Mucosa of descending colon (tissue), 3 donors: ENCODE data around the gene SMARCC1. TPM values are rescaled to one million over a fixed set of nuclear protein-coding genes. Genes with fewer than 3 reads are reported as not detected.

ENCODE experiments used
- ATAC-seq: fragments of 200-7000 bp; cut with Tn5 transposase; one replicate; pipeline ENCODE4 v1.9.1; 2020; ENCODE audit warnings: mild to moderate bottlenecking, moderate library complexity
- DNase-seq, 3 donors: peaks; one replicate each; pipeline ENCODE4 v3.0.0-alpha.2; 2020
- H3K36me3 ChIP-seq: fragments of 200-600 bp; one replicate; pipeline ENCODE4 v1.8.0; 2021; ENCODE audit warnings: low read depth, mild to moderate bottlenecking
- H3K4me1 ChIP-seq: fragments of 200-600 bp; one replicate; pipeline ENCODE4 v1.8.0; 2021; ENCODE audit warnings: low read depth, mild to moderate bottlenecking
- H3K4me3 ChIP-seq: fragments of 200-600 bp; one replicate; pipeline ENCODE4 v1.8.0; 2021; ENCODE audit warnings: mild to moderate bottlenecking
- H3K9me3 ChIP-seq: fragments of 200-600 bp; one replicate; pipeline ENCODE4 v1.8.0; 2021; ENCODE audit warnings: mild to moderate bottlenecking
- intact Hi-C, 2 donors: fragments of 100-400 bp; cut with DNase I in 1 of 2; cut with micrococcal nuclease in 1 of 2; formaldehyde crosslinking; loops; one replicate each; pipeline versions ENCODE4 v1.11.0 to v1.11.1; 2022; cut with DNase I, micrococcal nuclease
- total RNA-seq, 3 donors: library from RNA; stranded (reverse); fragmentation: NEBNext Ultra II Directional in 2 of 3; extraction: Animal tissue kit (Norgen Biotek cat#: 25700) in 2 of 3; gene quantifications; one replicate each; pipeline versions ENCODE4 v1.2.1 to v1.2.4, GENCODE V29; 2021 to 2023
- TF ChIP-seq, protein P1 (sequence below): fragments of 200-600 bp; IDR thresholded peaks from one replicate; pipeline ENCODE4 v1.8.0; 2022; ENCODE audit warnings: antibody characterized with exemption, mild to moderate bottlenecking
- donor health status: DM: no; HTN: no; CAD: no; lungs with moderate emphysema.
- donor health status: DM: no; HTN: no; CAD: no.
- donor health status: DM: no; HTN: yes; CAD: no.

SMARCC1 gene
- total RNA-seq, 3 donors from 2014 or later: 61.5 to 117 (median 71.5) TPM

DNA sequence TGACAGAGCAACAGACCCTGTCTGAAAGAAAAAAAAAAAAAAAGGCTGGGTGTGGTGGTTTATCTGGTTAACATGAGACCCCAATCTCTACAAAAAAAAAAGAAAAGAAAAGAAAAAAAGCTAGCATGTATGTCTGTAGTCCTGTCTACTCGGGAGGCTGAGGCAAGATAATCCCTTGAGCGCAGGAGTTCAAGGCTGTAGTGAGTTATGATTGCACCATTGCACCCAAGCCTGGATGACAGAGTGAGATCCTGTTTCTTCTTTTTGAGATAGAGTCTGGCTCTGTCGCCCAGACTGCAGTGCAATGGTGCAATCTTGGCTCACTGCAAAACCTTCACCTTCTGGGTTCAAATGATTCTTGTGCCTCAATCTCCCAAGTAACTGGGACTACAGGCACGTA, 12.9 kb upstream of the SMARCC1 start:
- Histone ChIP-seq H3K4me3 (no peak overlapping the region), H3K36me3 (no peaks in the 10 kb centered on the region), H3K4me1 (no peaks in the 10 kb centered on the region), H3K9me3 (no peaks in the 10 kb centered on the region)
- intact Hi-C loops: loop anchor here in 1 of 2 donors (5.0 kb wide), 1 partner anchor 272 kb away; no protein-coding TSS in a partner anchor
- TF ChIP-seq, protein P1, sequence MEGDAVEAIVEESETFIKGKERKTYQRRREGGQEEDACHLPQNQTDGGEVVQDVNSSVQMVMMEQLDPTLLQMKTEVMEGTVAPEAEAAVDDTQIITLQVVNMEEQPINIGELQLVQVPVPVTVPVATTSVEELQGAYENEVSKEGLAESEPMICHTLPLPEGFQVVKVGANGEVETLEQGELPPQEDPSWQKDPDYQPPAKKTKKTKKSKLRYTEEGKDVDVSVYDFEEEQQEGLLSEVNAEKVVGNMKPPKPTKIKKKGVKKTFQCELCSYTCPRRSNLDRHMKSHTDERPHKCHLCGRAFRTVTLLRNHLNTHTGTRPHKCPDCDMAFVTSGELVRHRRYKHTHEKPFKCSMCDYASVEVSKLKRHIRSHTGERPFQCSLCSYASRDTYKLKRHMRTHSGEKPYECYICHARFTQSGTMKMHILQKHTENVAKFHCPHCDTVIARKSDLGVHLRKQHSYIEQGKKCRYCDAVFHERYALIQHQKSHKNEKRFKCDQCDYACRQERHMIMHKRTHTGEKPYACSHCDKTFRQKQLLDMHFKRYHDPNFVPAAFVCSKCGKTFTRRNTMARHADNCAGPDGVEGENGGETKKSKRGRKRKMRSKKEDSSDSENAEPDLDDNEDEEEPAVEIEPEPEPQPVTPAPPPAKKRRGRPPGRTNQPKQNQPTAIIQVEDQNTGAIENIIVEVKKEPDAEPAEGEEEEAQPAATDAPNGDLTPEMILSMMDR: no peak
- ATAC-seq (no peak), DNase-seq (no peak)

DNA sequence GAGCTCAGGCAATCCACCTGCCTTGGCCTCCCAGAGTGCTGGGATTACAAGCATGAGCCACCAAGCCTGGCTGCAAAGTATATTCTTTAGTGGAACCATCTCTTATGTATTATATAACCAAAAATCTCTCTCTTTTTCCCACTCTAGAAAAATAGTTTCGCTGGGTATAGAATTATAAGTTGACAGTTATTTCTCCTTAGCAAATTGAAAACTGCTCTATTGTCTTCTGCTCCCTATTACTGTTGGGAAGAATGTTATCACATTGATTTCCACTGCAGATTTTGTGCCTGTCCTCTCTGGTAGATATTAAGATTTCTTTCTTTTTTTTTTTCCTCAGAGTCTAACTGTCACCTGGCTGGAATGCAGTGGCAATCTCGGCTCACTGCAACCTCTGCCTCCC, 11.0 kb upstream of the SMARCC1 start:
- intact Hi-C loops: loop anchor here in 1 of 2 donors (5.0 kb wide), 1 partner anchor 270 kb away; no protein-coding TSS in a partner anchor
- ATAC-seq (no peak), DNase-seq (no peak)
- Histone ChIP-seq H3K4me3 (no peak overlapping the region), H3K36me3 (no peaks in the 10 kb centered on the region), H3K9me3 (no peaks in the 10 kb centered on the region), H3K4me1 (no peaks in the 10 kb centered on the region)
- TF ChIP-seq, protein P1: no peak

DNA sequence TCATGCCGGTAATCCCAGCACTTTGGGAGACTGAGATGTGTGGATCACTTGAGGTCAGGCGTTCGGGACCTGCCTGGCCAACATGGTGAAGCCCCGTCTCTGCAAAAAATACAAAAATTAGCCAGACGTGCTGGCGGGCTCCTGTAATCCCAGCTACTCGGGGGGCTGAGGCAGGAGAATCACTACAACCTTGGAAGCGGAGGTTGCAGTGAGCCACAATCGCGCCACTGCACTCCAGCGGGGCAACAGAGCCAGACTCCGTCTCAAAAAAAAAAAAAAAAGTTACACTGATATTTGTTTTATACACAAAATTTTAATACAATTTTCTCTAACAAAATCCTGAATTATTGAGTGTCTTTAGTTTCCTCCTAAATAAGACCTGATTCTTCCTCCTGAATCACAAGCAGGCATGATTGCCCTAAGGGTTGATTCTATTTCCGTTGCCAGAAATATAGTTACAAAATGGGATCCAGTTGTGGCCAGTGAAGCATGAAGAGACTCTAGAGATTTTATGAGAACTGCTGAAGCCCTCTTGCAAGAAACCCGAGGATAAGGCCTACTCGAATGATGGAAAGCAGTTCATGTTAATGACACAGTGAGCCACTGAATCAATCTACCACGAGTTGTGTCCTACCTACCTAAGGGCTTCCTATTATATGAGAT, 9.6 kb upstream of the SMARCC1 start:
- intact Hi-C loops: loop anchor here in 1 of 2 donors (5.0 kb wide), 1 partner anchor 269 kb away; no protein-coding TSS in a partner anchor

DNA sequence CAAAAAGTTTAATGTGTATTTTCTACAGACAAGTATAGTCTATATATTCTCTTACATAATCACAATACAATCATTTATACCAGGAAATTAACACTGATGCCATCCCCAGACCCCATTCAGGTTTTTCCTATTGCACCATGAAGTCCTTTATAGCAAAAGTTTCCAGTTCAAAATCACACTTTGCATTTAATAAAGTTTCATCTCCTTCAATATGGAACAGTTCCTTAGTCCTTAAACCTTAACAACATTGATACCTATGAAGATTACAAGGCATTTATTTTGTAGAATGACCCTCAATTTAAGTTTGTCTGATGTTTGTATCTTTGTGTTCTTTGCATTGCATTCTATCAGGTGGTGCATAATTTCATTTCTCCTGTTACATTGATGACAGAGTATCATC, 2.0 kb upstream of the SMARCC1 start:
- intact Hi-C loops: no loop called here
- ATAC-seq (no peak), DNase-seq (no peak)
- H3K4me3 ChIP-seq: no peak overlapping the region
- peaks cover 13% of the 10 kb centered on the region for H3K4me1 ChIP-seq
- TF ChIP-seq, protein P1: no peak
- no peaks in the 10 kb centered on the region for H3K9me3 ChIP-seq
- no peaks in the 10 kb centered on the region for H3K36me3 ChIP-seq

More for the DNA sequence above, 9.6 kb upstream of the SMARCC1 start:
- no peaks in the 10 kb centered on the region for H3K4me1 ChIP-seq
- DNase-seq: no peak
- no peaks in the 10 kb centered on the region for H3K9me3 ChIP-seq
- no peaks in the 10 kb centered on the region for H3K36me3 ChIP-seq
- ATAC-seq: no peak
- TF ChIP-seq, protein P1: no peak
- H3K4me3 ChIP-seq: no peak overlapping the region

DNA sequence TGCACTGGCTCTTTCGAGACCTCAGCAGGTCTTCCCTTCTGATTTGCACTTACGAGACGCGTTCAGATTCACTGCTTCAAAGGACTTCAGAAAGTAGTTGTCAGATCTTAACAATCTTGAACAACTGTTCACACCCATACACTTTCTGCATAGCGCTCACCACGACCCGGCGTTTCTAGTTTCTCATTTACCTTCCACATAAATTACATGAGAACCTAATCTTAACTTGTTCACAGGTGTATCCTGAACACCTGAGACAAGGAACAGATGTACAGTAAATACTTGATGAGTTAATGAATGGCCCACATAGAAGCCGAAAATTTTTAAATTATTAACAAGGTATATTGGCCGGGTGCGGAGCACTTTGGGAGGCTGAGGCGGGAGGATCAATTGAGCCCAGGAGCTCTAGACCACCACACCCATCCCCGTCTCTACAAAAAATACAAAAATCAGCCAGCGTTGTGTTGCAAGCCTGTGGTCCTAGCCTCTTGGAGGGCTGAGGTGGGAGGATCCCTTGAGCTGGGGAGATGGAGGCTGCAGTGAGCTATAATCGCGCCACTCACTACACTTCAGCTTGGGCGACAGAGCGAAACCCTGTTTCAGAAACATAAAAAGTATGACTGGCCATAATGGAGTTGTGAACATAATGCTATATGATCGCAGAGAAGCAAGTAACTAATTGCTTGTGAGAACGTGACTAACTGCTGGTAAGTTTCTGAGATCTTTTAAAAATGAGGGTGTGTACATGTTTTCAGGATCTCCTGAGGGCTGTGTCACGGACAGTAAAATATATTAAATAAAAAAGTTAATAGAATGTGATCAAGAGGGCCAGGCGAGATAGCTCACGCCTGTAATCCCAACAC, 984 bp upstream of the SMARCC1 start:
- ATAC-seq (peak; percentile 6), DNase-seq (no peak)
- Histone ChIP-seq H3K4me3 (peak overlapping the region; percentile 89), H3K4me1 (peaks cover 13% of the 10 kb centered on the region), H3K36me3 (no peaks in the 10 kb centered on the region), H3K9me3 (no peaks in the 10 kb centered on the region)
- intact Hi-C loops: no loop called here
- TF ChIP-seq, protein P1: no peak
